Ammon's horn (tissue), 1 donor: ENCODE results near the gene COL4A1.

Experiments used
- DNase-seq: peaks from one replicate; pipeline ENCODE4 v3.0.0-alpha.2; 2016; ENCODE audit warnings: low spot score

The COL4A1 gene

GRCh38 chr13:110274687-110275086 is 32.3 kb downstream of the COL4A1 start:
- no peak for DNase-seq

- DNase-seq = no peak
Measured at GRCh38 chr13:110273254-110273653, 33.7 kb downstream of the COL4A1 start.

- DNase-seq = no peak
Measured at GRCh38 chr13:110272651-110273050, 34.3 kb downstream of the COL4A1 start.

GRCh38 chr13:110272227-110272626 is 34.7 kb downstream of the COL4A1 start:
- DNase-seq = no peak

GRCh38 chr13:110271313-110271712 is 35.6 kb downstream of the COL4A1 start:
- DNase-seq = no peak

GRCh38 chr13:110270507-110270906 is 36.5 kb downstream of the COL4A1 start:
- no peak for DNase-seq

- DNase-seq = no peak
Measured at GRCh38 chr13:110269509-110270185, 37.3 kb downstream of the COL4A1 start.

DNA sequence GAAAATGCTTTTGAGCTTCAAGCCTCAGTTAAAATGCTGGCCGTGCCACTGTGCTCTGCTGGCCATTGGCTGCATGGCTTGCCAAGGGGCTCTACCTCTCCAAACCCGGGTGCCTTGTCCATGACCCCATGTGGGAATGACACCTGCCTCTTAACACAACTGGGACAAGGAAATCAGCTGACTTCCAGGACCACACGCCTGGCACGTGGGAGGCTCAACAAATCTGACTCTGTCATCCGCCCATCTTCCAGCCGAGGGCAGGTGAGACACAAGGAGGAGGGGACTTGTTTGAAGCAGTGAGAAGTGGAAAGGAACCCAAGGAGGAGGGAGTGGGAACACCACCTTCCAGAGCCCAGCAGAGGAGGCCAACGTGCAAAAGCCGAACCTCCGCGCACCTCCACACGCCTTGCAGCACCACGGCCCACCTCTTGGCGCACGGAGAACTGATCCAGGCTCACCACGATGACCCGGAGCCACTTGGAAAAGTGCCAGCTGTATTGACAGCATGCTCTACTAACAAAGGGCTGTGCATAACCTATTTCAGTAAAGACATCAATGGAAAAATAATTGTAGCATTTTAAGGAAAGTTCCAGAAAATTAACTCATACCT is 38.3 kb downstream of the COL4A1 start:
- no peak for DNase-seq

- no peak for DNase-seq
Measured at GRCh38 chr13:110268061-110268460, 38.9 kb downstream of the COL4A1 start.

- DNase-seq = no peak
Measured at GRCh38 chr13:110266983-110267382, 40.0 kb downstream of the COL4A1 start.

GRCh38 chr13:110266431-110266809 is 40.5 kb downstream of the COL4A1 start:
- DNase-seq = no peak

DNA sequence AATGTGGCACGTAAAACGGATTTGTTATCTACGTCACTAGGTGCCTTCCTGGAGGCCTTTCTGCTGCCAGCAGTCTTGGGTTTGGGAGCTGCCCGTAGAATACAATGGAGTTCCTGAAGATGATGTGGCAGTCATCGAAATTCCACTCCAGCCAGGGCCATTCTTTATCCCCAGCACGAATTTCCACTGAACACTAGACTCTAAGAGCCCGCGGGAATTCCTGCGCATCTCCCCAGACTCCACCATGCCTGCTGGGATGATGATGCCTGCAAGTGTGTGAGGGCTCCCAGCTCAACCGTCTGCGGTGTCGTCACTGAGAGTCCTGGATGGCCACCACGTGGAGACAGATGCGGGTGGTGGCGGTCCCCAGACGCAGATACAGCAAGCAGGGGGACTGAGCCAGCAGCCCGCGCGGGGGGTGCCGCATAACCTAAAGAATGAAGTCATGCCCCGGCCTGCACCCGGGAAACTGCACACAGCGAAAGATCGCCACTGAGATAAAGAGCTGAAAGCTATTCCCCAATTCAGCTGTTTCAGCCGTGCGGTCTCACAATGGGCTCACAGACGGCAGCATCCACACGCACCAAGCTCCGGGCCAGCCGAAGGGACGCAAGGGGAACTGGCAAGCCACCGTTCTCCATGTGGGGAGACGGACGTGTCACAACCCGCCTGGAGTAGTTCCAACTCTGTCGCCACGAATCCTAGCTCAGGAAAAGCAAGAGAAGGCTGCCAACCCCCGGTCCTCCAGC is 41.1 kb downstream of the COL4A1 start:
- DNase-seq = no peak

GRCh38 chr13:110265341-110265681 is 41.6 kb downstream of the COL4A1 start:
- DNase-seq = no peak

GRCh38 chr13:110264685-110265275 is 42.2 kb downstream of the COL4A1 start:
- DNase-seq = no peak

GRCh38 chr13:110263888-110264287 is 43.1 kb downstream of the COL4A1 start:
- no peak for DNase-seq

GRCh38 chr13:110263404-110263803 is 43.6 kb downstream of the COL4A1 start:
- DNase-seq = no peak

GRCh38 chr13:110262508-110263291 is 44.3 kb downstream of the COL4A1 start:
- DNase-seq = no peak

GRCh38 chr13:110262082-110262436 is 44.9 kb downstream of the COL4A1 start:
- no peak for DNase-seq

DNA sequence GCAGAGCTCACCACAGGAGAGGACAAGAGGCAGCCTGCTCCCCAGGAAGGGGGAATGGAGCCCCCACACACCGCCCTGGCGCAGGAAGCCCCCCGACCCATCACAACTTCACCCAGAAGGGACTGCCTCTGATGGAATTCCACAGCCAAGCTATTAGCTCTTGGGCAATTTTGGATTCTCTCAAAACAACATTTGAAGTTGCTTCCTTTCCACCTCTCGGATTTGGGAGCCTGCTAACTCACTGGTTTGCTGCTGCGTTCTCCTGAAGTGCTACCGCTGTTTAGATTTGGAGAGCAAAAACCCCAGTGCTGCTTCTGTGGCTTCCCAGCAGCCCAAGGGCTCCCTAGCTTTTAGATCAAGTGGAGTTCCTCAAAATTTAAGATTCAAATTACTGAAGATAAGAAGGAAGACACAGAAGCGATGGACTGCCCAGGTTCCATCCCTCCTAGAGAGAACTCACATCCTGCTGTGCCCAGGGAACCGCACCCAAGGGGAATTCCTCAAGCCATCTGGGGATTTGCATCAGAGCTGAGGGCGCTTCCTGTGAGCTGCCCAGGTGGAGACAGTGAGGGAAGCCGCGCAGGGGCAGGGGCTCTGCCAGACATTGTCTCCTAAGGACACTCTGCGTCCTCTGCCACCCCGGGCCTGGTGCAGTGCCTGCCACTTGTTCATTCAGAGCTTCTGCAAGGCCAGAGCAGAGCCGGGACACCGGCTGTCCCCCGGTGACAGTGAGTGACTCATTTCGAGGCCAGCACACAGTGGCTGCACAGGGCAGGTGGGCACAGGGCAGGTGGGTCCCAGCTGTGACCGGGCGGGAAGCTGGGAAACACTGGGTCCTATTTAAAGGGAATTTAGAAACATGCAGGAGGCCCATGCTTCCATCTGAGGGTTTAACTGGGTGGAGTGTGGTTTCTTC is 45.5 kb downstream of the COL4A1 start:
- no peak for DNase-seq

DNA sequence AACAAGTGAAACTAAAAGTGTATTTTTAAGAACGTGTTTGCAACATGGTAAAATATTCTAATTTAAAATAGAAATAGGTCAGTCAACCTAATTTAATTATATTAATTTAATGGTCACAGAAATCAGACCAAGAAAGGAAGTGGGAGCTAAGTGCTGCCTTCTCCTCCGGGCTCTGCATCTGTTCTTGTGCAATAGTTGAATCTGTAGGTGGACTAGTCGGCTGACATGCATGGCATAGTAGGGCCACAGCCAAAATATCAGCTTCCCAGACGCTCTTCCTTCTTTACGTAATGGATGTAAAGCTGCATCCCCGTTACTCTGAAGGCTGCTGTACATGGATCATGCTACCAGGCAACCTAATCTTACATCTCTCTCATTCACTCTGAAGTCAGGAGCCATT is 47.3 kb downstream of the COL4A1 start:
- DNase-seq = no peak
